ENCODE results near the gene RETSAT.
A peak's percentile ranks its signal among the peaks of the same experiment; 100 is the strongest.

Gene RETSAT

DNA sequence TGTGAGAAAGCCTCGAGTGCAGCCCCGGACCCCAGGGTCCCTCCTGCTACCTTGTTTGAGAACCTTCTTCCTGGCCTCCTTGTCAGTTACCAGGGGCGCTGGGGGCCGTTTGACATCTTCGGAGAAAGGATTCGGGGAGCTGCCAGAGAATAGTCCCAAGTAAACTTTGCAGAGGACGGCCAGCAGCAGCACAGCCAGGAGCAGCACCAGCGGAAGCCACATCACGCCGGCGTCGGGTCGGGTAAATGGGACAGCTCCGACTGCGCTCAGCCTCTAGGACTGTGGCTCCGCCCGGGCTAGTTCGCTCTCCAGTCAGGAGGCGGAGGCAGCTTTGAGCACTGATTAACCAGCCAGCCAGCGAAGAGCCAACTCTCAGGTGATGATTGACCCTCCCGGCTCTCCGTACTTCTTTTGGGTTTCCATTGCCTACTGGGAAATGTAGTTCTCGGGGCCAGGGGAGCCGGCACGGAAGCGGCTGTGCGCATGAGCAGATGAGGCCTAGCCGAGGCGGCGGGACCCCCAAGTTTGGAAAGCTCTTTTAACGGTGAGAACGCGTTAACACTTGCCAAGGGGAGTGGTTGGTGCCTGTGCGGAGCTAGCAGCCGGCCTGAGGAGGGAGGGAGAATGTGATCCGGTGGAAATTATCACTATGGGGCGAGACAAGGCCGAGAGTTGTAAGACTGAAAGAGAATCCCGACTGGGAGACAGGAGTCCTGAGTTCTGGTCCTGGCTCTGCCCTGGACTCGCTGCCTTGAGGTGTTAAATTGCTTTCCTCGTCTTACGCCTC is at the start of gene RETSAT, which contains the start of gene ELMOD3:
RETSAT (minus strand) TSS at position 243 of the 787 bp plus-strand sequence; CDS start at position 222, 21 bp downstream.
ELMOD3 (plus strand) TSS at position 484 of the 787 bp plus-strand sequence. CDS start 2,430 bp downstream, outside the sequence.
- peak; percentile 94 for DNase-seq (ENCODE audit: low spot score)
- TF ChIP-seq, protein P1, sequence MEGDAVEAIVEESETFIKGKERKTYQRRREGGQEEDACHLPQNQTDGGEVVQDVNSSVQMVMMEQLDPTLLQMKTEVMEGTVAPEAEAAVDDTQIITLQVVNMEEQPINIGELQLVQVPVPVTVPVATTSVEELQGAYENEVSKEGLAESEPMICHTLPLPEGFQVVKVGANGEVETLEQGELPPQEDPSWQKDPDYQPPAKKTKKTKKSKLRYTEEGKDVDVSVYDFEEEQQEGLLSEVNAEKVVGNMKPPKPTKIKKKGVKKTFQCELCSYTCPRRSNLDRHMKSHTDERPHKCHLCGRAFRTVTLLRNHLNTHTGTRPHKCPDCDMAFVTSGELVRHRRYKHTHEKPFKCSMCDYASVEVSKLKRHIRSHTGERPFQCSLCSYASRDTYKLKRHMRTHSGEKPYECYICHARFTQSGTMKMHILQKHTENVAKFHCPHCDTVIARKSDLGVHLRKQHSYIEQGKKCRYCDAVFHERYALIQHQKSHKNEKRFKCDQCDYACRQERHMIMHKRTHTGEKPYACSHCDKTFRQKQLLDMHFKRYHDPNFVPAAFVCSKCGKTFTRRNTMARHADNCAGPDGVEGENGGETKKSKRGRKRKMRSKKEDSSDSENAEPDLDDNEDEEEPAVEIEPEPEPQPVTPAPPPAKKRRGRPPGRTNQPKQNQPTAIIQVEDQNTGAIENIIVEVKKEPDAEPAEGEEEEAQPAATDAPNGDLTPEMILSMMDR (IDR thresholded peaks at IDR 0.05; ENCODE audit: extremely low read depth, missing control alignments) = no peak

DNA sequence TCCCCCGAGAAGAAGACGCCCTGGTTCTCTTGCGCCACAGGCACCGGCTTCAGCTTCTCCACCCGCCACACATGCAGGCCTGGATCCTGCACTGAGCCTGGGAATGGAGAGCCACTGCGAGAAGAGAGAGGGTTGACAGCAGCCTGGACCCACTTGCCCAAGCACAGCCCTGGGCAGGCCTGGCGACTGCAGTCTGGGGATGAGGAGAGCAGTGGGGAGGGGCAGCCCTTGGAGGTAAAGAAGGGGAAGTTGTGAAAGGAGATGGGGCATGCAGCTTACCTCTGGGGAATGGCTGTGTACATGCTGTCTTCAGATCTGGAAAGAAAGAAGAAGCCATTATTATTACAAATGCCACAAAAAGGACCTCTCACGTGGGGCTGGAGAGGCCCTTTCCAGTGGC is 47.5 kb upstream of the RETSAT start:
- no peak for DNase-seq (ENCODE audit: low spot score)
- TF ChIP-seq, protein P1 (IDR thresholded peaks at IDR 0.05; ENCODE audit: extremely low read depth, missing control alignments) = no peak

DNA sequence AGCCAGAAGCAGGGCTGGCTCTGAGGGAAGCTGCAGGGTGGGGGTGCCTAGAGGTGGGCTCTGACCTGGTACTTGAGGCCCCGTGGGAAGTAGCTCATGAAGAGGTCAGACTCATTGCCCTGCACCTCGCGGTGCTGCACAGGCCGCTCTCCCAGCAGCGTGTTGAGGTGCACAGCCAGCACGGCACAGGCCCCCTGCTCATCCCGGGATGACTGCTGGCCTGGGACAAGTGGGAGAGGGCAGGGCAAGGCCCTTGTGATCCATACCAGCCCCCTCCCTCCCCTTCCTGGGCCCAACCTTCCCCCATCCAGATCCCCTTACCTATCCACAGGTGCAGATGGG is 47.1 kb upstream of the RETSAT start:
- no peak for DNase-seq (ENCODE audit: low spot score)
- TF ChIP-seq, protein P1 (IDR thresholded peaks at IDR 0.05; ENCODE audit: extremely low read depth, missing control alignments) = no peak

DNA sequence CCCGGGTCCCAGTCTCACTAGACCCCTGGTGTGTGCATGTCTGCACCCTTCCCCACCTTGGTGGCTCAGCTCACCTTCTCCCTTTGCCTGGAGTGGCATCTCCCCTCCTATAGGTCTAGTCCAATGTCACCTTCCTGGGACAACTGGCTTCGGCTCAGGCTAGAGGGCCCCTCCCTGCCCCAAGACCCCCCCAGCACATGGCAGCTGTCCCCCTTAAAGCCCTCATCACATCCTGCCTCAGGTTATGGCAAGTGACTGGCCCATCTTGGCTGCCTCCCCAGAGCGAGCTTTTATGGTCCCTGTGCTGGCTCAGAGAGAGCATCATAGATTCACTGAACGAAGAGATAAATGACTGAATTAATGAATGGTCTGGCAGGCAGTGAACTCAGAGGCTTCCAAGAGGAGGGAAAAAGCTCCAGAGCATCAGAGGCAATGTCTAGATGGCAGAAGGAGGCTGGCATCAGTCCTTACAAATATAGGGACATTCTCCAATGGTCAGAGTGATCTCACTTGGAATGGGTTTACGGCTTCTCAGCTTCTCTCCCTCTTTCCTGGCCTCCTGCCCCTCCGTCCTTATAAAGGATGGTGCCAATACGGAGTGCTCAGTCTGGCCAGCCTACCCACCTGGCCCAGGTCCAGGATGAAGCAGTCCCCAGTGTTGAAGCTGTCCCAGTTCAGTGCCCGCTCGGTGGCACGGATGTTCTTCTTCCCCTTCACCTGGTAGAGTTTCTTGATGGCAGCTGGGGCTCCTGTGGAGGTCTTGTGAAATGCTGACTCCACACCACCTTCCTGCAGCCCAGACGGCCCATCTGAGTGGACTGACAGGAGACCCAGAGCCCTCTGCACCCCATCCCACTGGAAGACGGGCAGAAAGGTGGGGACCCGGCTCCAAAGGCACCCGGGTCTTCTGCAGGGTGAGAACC is 46.5 kb upstream of the RETSAT start:
- TF ChIP-seq, protein P1 (IDR thresholded peaks at IDR 0.05; ENCODE audit: extremely low read depth, missing control alignments) = no peak
- no peak for DNase-seq (ENCODE audit: low spot score)

DNA sequence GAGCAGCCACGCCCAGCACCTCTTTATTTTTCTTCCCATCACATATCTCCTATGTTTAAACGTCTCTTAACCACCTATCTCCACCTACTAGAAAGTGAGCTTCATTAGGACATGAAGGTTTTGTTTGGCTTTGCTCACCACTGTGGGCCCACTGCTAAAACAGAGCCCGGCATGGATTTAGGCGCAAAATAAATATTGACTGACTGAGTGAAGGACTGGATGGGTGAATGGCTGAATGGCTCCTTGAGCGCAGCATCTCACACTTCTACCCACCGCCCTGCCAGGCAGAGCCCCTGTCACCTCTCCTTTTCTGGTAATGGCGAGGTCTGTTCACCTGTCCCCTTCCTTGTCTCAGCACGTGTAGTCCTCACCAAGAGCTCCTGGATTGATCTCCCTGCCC is 45.7 kb upstream of the RETSAT start:
- TF ChIP-seq, protein P1 (IDR thresholded peaks at IDR 0.05; ENCODE audit: extremely low read depth, missing control alignments) = no peak
- no peak for DNase-seq (ENCODE audit: low spot score)

DNA sequence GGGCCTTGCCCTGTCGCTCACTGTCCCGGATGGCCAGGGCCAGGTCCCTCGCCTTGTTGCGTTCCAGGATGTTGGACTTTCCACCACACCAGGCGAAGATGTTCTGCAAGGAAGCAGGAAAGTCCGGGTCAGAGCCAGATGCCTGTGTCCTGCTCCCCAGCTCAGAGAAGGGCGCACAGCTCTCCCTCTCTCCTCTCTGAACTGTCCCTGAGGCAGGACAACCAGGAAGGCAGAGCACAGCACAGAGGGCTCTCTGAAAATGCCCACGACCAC is 44.8 kb upstream of the RETSAT start:
- DNase-seq (ENCODE audit: low spot score) = no peak
- TF ChIP-seq, protein P1 (IDR thresholded peaks at IDR 0.05; ENCODE audit: extremely low read depth, missing control alignments) = no peak

Data from GM20000 (cell line).